Kidney (tissue), 14 donors: ENCODE data around the gene TGFB2. TPM values are rescaled to one million over a fixed set of nuclear protein-coding genes. Genes with fewer than 3 reads are reported as not detected.

Source experiments
- DNase-seq, 5 donors: peaks; one replicate each; pipeline ENCODE4 v3.0.0-alpha.2; 2013 to 2020
- FAIRE-seq: peaks from 2 replicates; lab custom pipeline; 2012; peaks lifted over from hg19 to GRCh38; lab: Jason Lieb, UNC
- H3K27ac ChIP-seq, 2 donors: one replicate each; pipeline ENCODE4 v1.7.0; 2013; ENCODE audit warnings: low read depth in 2 of 2, low read length in 2 of 2, inconsistent platforms in 1 of 2
- H3K27me3 ChIP-seq: one replicate; pipeline ENCODE4 v1.7.1; 2013; ENCODE audit warnings: low read length, inconsistent platforms; ENCODE audit not compliant: control insufficient read depth, insufficient read depth
- H3K36me3 ChIP-seq, 3 donors: one replicate each; pipeline versions ENCODE4 v1.7.0 to v1.7.1; 2013; ENCODE audit warnings: low read length in 3 of 3, control low read depth in 1 of 3, inconsistent platforms in 1 of 3; ENCODE audit not compliant: insufficient read depth in 3 of 3, control insufficient read depth in 2 of 3
- H3K4me1 ChIP-seq, 3 donors: one replicate each; pipeline versions ENCODE4 v1.7.0 to v1.7.1; 2013; ENCODE audit warnings: low read length in 3 of 3, inconsistent platforms in 1 of 3, low read depth in 1 of 3; ENCODE audit not compliant: control insufficient read depth in 2 of 3, insufficient read depth in 2 of 3
- H3K4me3 ChIP-seq, 3 donors: one replicate each; pipeline versions ENCODE4 v1.7.0 to v1.8.1; 2013; ENCODE audit warnings: low read length in 3 of 3, control low read depth in 1 of 3, inconsistent platforms in 1 of 3
- H3K9ac ChIP-seq, 3 donors: one replicate each; pipeline versions ENCODE4 v1.7.0 to v1.7.1; 2013; ENCODE audit warnings: low read length in 3 of 3, control low read depth in 1 of 3, inconsistent platforms in 1 of 3
- H3K9me3 ChIP-seq, 3 donors: one replicate each; pipeline versions ENCODE4 v1.7.0 to v1.7.1; 2013; ENCODE audit warnings: low read length in 3 of 3, control low read depth in 1 of 3, inconsistent platforms in 1 of 3; ENCODE audit not compliant: control insufficient read depth in 2 of 3, insufficient read depth in 1 of 3
- CTCF ChIP-seq: IDR thresholded peaks from 3 replicates; pipeline ENCODE4 v1.5.1; 2012; ENCODE audit warnings: mild to moderate bottlenecking, moderate library complexity, borderline replicate concordance; ENCODE audit not compliant: insufficient read depth; ENCODE audit errors: extremely low read depth
- intact Hi-C: fragments of 100-400 bp; cut with DNase I; formaldehyde crosslinking; loops from one replicate; pipeline ENCODE4 v1.11.1; 2022
- polyA plus RNA-seq: library from polyadenylated mRNA; stranded (reverse); fragments of 350-450 nt; fragmentation: Illumina TruSeq; extraction: RNeasy Lipid Tissue Mini Kit (QIAGEN cat#74804); gene quantifications from one replicate; pipeline ENCODE4 v1.2.3, GENCODE V29; 2014; ENCODE audit warnings: low read depth, low replicate concordance; ENCODE audit not compliant: insufficient read depth
- total RNA-seq: library from RNA; stranded (reverse); fragmentation: NEBNext Ultra II Directional; extraction: Animal tissue kit (Norgen Biotek cat#: 25700); gene quantifications from one replicate; pipeline ENCODE4 v1.2.1, GENCODE V29; 2021
- donor health status: control.
- donor health status: control.
- donor health status: control.
- donor health status: control.
- donor health status: control.
- donor health status: DM: yes; HTN: yes; CAD: no.
- donor health status: Normal renal cell carcinoma (clear cell type).

Gene TGFB2
- total and polyA plus RNA-seq, 2 donors from 2014 or later, result 1.4 to 12.2 TPM

DNA sequence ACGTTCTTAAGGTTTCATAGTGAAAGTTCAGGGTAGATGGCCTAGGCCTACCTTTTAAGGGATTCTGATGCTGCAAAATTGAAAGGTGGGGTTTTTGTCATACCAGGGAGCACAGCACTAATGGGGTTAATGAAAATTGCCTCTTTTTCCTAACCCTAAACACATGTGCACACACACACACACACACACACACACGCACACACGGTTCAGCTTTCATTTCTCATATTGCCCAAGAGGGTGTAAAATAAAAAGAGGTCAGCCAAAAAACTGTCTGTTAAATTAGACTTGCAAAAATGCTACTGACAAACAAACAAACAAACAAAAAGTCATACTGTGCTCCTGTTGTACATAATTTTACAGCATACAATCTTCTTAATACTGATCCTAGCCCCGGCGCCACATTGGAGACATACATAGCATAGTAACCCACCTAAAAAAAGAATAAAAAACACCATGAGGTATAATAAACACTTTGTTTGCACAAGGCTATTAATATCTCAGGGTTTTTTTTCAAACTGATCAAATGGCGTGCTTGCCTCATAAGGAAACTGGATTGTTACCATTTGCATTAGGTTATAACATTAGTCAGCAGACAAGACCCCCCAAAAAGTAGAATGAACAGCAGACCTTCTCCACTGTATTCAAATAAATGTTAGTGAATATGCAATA is 69.1 kb downstream of the TGFB2 start:
- Histone ChIP-seq H3K9ac (no peak overlapping the region), H3K27ac (no peak overlapping the region), H3K4me1 (peaks cover 0 to 6% (median 0%) of the 10 kb centered on the region in 3 donors), H3K4me3 (no peak overlapping the region), H3K36me3 (no peaks in the 10 kb centered on the region), H3K27me3 (no peaks in the 10 kb centered on the region), H3K9me3 (no peaks in the 10 kb centered on the region)
- DNase-seq (no peak), FAIRE-seq (no peak)
- intact Hi-C loops, result no loop called here
- no peak for TF ChIP-seq CTCF

GRCh38 chr1:218415726-218416125 is 70.6 kb downstream of the TGFB2 start:
- Histone ChIP-seq H3K4me1 (peaks cover 0 to 6% (median 0%) of the 10 kb centered on the region in 3 donors), H3K27me3 (no peaks in the 10 kb centered on the region), H3K36me3 (no peaks in the 10 kb centered on the region), H3K9ac (no peak overlapping the region), H3K4me3 (no peak overlapping the region), H3K9me3 (no peaks in the 10 kb centered on the region), H3K27ac (no peak overlapping the region)
- DNase-seq, result no peak
- no peak for TF ChIP-seq CTCF
- no peak for FAIRE-seq
- intact Hi-C loops, result no loop called here

DNA sequence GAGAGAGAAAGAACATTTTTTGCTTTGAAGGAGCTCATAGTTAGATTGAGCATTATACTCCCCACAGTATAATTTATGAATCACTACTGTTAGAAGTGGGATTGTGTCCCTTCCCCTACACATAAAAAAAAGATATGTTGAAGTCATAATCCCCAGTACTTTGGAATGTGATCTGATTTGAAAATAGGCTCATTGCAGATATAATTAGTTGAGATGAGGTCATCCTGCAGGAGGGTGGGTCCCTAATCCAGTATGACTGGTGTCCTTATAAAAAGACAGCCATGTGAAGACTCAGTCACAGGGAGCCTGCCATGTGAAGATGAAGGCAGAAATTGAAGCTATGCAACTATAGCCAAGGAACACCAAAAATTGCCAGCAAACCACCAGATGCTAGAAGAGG is 76.4 kb downstream of the TGFB2 start:
- intact Hi-C loops, result no loop called here
- H3K27ac ChIP-seq, result no peak overlapping the region
- H3K4me1 ChIP-seq, result no peaks in the 10 kb centered on the region
- H3K4me3 ChIP-seq, result no peak overlapping the region
- no peak overlapping the region for H3K9ac ChIP-seq
- no peak for TF ChIP-seq CTCF
- no peak for DNase-seq
- no peaks in the 10 kb centered on the region for H3K9me3 ChIP-seq
- H3K36me3 ChIP-seq, result no peaks in the 10 kb centered on the region
- no peak for FAIRE-seq
- H3K27me3 ChIP-seq, result no peaks in the 10 kb centered on the region

- no peak for TF ChIP-seq CTCF
- FAIRE-seq (no peak), DNase-seq (no peak)
- Histone ChIP-seq H3K4me1 (no peaks in the 10 kb centered on the region), H3K36me3 (no peaks in the 10 kb centered on the region), H3K9me3 (no peaks in the 10 kb centered on the region), H3K4me3 (no peak overlapping the region), H3K9ac (no peak overlapping the region), H3K27me3 (no peaks in the 10 kb centered on the region), H3K27ac (no peak overlapping the region)
- intact Hi-C loops, result no loop called here
Measured at GRCh38 chr1:218424502-218424901, 79.4 kb downstream of the TGFB2 start.
